ENCODE results near the gene CLDN24. TPM values are rescaled to one million over a fixed set of nuclear protein-coding genes. Genes with fewer than 3 reads are reported as not detected.

The CLDN24 gene
- total RNA-seq, 6 donors from 2014 or later, result not detected

GRCh38 chr4:183356931-183357675, 34.9 kb upstream of the CLDN24 start:
- ATAC-seq (ENCODE audit: low FRiP score in 2 of 2) (no peak), DNase-seq (peak in 1 of 2 donors; percentile 77)
- 83 to 85% methylated on average over 19 to 20 of the region's 20 CpGs for WGBS, 2 donors

GRCh38 chr4:183356173-183356830, 34.1 kb upstream of the CLDN24 start:
- peak in 1 of 2 donors; percentile 57 for DNase-seq
- no peak overlapping the region for H3K4me3 ChIP-seq
- H3K27me3 ChIP-seq, result no peaks in the 10 kb centered on the region
- no peaks in the 10 kb centered on the region for H3K9me3 ChIP-seq
- H3K27ac ChIP-seq, result no peak overlapping the region
- H3K4me1 ChIP-seq, result no peaks in the 10 kb centered on the region
- TF ChIP-seq CTCF (IDR thresholded peaks at IDR 0.05) (no peak), EP300 (IDR thresholded peaks at IDR 0.05) (no peak), POLR2AphosphoS5 (IDR thresholded peaks at IDR 0.05) (no peak), POLR2A (IDR thresholded peaks at IDR 0.05) (no peak)
- no peak for ATAC-seq (ENCODE audit: low FRiP score in 2 of 2)
- 84 to 90% methylated on average over 19 to 20 of the region's 20 CpGs for WGBS, 2 donors
- H3K36me3 ChIP-seq, result no peaks in the 10 kb centered on the region

More at GRCh38 chr4:183356931-183357675, 34.9 kb upstream of the CLDN24 start:
- Histone ChIP-seq H3K9me3 (no peaks in the 10 kb centered on the region), H3K27me3 (no peaks in the 10 kb centered on the region), H3K4me1 (no peaks in the 10 kb centered on the region), H3K36me3 (no peaks in the 10 kb centered on the region), H3K4me3 (no peak overlapping the region), H3K27ac (no peak overlapping the region)
- no peak for TF ChIP-seq EP300 (IDR thresholded peaks at IDR 0.05)
- TF ChIP-seq POLR2AphosphoS5 (IDR thresholded peaks at IDR 0.05), result no peak
- no peak for TF ChIP-seq CTCF (IDR thresholded peaks at IDR 0.05)
- no peak for TF ChIP-seq POLR2A (IDR thresholded peaks at IDR 0.05)

- 69 to 71% methylated on average over 4 of the region's 4 CpGs for WGBS, 2 donors
- Histone ChIP-seq H3K27ac (no peak overlapping the region), H3K27me3 (no peaks in the 10 kb centered on the region), H3K4me1 (no peaks in the 10 kb centered on the region), H3K4me3 (no peak overlapping the region), H3K9me3 (no peaks in the 10 kb centered on the region), H3K36me3 (no peaks in the 10 kb centered on the region)
- TF ChIP-seq POLR2AphosphoS5 (IDR thresholded peaks at IDR 0.05) (no peak), EP300 (IDR thresholded peaks at IDR 0.05) (no peak), POLR2A (IDR thresholded peaks at IDR 0.05) (no peak), CTCF (IDR thresholded peaks at IDR 0.05) (no peak)
- DNase-seq, result no peak
- ATAC-seq (ENCODE audit: low FRiP score in 2 of 2), result no peak
These were observed 33.2 kb upstream of the CLDN24 start for GRCh38 chr4:183355405-183355804.

- WGBS, 2 donors, result 50 to 68% methylated on average over 9 of the region's 9 CpGs
- no peaks in the 10 kb centered on the region for H3K36me3 ChIP-seq
- H3K4me1 ChIP-seq, result no peaks in the 10 kb centered on the region
- H3K27me3 ChIP-seq, result no peaks in the 10 kb centered on the region
- H3K4me3 ChIP-seq, result no peak overlapping the region
- no peak for TF ChIP-seq EP300 (IDR thresholded peaks at IDR 0.05)
- TF ChIP-seq POLR2A (IDR thresholded peaks at IDR 0.05), result no peak
- no peak for TF ChIP-seq CTCF (IDR thresholded peaks at IDR 0.05)
- TF ChIP-seq POLR2AphosphoS5 (IDR thresholded peaks at IDR 0.05), result no peak
- ATAC-seq (ENCODE audit: low FRiP score in 2 of 2) (no peak), DNase-seq (no peak)
- no peak overlapping the region for H3K27ac ChIP-seq
- H3K9me3 ChIP-seq, result no peaks in the 10 kb centered on the region
These were observed 32.0 kb upstream of the CLDN24 start for GRCh38 chr4:183354219-183354618.

Measured in upper lobe of left lung (tissue), 6 donors.